HepG2 (cell line): ENCODE measurements around the gene TMTC3. TPM values are rescaled to one million over a fixed set of nuclear protein-coding genes. Genes with fewer than 3 reads are reported as not detected.
A peak's percentile ranks its signal among the peaks of the same experiment; 100 is the strongest.

Experiments
- MAFF ChIP-seq: IDR thresholded peaks from 2 replicates; pipeline ENCODE4 v1.6.1; 2011; ENCODE audit warnings: low read depth, low read length, improper control_type of control experiment
- SOX13 ChIP-seq, 3 experiments: fragments of 450-650 bp in 1 of 3; sonication (generic) in 1 of 3; formaldehyde crosslinking in 1 of 3; IDR thresholded peaks in 2 of 3; conservative IDR thresholded peaks in 1 of 3; 2 replicates each; pipeline versions ENCODE4 v1.5.0 to v1.6.1; 2016 to 2020; ENCODE audit warnings: antibody characterized with exemption in 1 of 3, mild to moderate bottlenecking in 1 of 3, missing compliant biosample characterization in 1 of 3, missing genetic modification reagents in 1 of 3, moderate library complexity in 1 of 3
- SOX6 ChIP-seq, 2 experiments: fragments of 450-650 bp in 1 of 2; sonication (generic) in 1 of 2; formaldehyde crosslinking in 1 of 2; IDR thresholded peaks; 2 replicates each; pipeline versions ENCODE4 v1.4.0 to v1.6.1; 2017 to 2020; ENCODE audit warnings: antibody characterized with exemption in 1 of 2, mild to moderate bottlenecking in 1 of 2, missing genetic modification reagents in 1 of 2
- YY1 ChIP-seq: IDR thresholded peaks from 2 replicates; pipeline ENCODE4 v1.6.1; 2011; ENCODE audit warnings: low read length, low read depth, moderate library complexity, mild to moderate bottlenecking; ENCODE audit not compliant: insufficient read depth, insufficient replicate concordance
- ZNF10 ChIP-seq: sonication (generic); formaldehyde crosslinking; IDR thresholded peaks from 2 replicates; pipeline ENCODE4 v1.4.0; 2020; ENCODE audit warnings: mild to moderate bottlenecking, low read depth, missing genetic modification reagents, borderline replicate concordance
- polyA plus RNA-seq, 8 experiments: library from polyadenylated mRNA; depleted of rRNA in 3 of 8; stranded (reverse) in 7 of 8; unstranded in 1 of 8; fragments of >200 nt; fragmentation: Illumina TruSeq in 4 of 8; extraction: Trizol in 4 of 8; gene quantifications; 2 replicates each; pipeline versions ENCODE4 v1.2.1 to v1.2.3, GENCODE V29; 2011 to 2016; ENCODE audit warnings: low read depth in 4 of 8, missing spikeins in 1 of 8, mixed read lengths in 1 of 8; ENCODE audit not compliant: insufficient read depth in 1 of 8
- total RNA-seq, 5 experiments: library from RNA; depleted of rRNA; stranded (reverse); fragments of >200 nt; fragmentation: Illumina TruSeq; extraction: Trizol; gene quantifications; 2 replicates each; pipeline ENCODE4 v1.2.3, GENCODE V29; 2016; ENCODE audit warnings: low read depth in 1 of 5
- TF ChIP-seq, protein P1 (sequence below): sonication (generic); formaldehyde crosslinking; IDR thresholded peaks from 2 replicates; pipeline ENCODE4 v1.5.1; 2020; ENCODE audit warnings: missing genetic modification reagents, mild to moderate bottlenecking, borderline replicate concordance
- TF ChIP-seq, protein P2 (sequence below): sonication (generic); formaldehyde crosslinking; IDR thresholded peaks from 2 replicates; pipeline ENCODE4 v1.4.0; 2020; ENCODE audit warnings: mild to moderate bottlenecking, missing genetic modification reagents
- TF ChIP-seq, protein P3 (sequence below): sonication (generic); formaldehyde crosslinking; conservative IDR thresholded peaks from 2 replicates; pipeline ENCODE4 v1.4.0; 2020; ENCODE audit warnings: mild to moderate bottlenecking, missing genetic modification reagents, moderate library complexity
- TF ChIP-seq, protein P4 (sequence below): IDR thresholded peaks from 2 replicates; pipeline ENCODE4 v1.6.1; 2016; ENCODE audit warnings: missing compliant biosample characterization, missing genetic modification reagents, borderline replicate concordance

TMTC3 gene
- total and polyA plus RNA-seq, 2 of the 13 experiments (the other 11 are each of a cell fraction or from before 2014, with no cell fraction given) = 6.3 to 22.5 TPM

DNA sequence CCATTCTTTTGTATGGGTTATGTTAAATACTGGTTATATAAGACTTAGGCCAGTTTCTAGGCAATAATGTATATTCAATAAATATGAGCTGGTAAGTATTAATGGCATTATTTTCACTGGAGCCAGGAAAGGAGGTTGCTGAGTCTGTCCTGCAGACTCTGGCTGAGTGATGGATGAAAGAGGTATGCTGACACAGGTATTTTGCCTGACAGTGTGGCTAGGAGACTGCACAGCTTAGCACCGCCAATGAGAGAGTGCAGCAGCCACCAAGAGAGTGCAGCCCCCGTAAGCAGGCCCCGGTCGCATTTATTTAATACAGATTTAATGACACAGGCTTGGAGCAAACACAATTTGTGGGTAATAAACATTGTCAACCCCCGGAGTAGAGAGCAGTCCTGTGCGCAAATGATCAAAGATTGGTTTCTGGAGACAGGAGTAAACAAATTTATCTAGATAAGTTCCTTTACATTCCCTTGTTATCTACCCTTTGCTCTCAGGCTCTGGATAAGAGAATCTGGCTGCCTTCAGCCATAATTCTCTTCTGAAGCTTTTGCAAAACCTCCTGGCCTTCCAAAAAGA is 37.4 kb downstream of the TMTC3 start (continued):
- TF ChIP-seq, protein P1, sequence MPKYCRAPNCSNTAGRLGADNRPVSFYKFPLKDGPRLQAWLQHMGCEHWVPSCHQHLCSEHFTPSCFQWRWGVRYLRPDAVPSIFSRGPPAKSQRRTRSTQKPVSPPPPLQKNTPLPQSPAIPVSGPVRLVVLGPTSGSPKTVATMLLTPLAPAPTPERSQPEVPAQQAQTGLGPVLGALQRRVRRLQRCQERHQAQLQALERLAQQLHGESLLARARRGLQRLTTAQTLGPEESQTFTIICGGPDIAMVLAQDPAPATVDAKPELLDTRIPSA (CRISPR knock-in tag) = no peak
- TF ChIP-seq ZNF10 (no peak), SOX6 (IDR thresholded peaks at IDR 0.05) (no peak), SOX6 (CRISPR knock-in tag; IDR thresholded peaks at IDR 0.05) (peak; percentile 29; the same call in 1 of the 2 replicates), YY1 (no peak), MAFF (peak; percentile 87), SOX13 (IDR thresholded peaks at IDR 0.05) (no peak), SOX13 (CRISPR knock-in tag; conservative IDR thresholded peaks at IDR 0.05 in 1 of 2, IDR thresholded peaks at IDR 0.05 in 1 of 2) (peak in 1 of 2 experiments; percentile 7; a peak in 1 of 4 replicates)
- TF ChIP-seq, protein P2, sequence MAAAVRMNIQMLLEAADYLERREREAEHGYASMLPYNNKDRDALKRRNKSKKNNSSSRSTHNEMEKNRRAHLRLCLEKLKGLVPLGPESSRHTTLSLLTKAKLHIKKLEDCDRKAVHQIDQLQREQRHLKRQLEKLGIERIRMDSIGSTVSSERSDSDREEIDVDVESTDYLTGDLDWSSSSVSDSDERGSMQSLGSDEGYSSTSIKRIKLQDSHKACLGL (CRISPR knock-in tag) = no peak
- TF ChIP-seq, protein P3, sequence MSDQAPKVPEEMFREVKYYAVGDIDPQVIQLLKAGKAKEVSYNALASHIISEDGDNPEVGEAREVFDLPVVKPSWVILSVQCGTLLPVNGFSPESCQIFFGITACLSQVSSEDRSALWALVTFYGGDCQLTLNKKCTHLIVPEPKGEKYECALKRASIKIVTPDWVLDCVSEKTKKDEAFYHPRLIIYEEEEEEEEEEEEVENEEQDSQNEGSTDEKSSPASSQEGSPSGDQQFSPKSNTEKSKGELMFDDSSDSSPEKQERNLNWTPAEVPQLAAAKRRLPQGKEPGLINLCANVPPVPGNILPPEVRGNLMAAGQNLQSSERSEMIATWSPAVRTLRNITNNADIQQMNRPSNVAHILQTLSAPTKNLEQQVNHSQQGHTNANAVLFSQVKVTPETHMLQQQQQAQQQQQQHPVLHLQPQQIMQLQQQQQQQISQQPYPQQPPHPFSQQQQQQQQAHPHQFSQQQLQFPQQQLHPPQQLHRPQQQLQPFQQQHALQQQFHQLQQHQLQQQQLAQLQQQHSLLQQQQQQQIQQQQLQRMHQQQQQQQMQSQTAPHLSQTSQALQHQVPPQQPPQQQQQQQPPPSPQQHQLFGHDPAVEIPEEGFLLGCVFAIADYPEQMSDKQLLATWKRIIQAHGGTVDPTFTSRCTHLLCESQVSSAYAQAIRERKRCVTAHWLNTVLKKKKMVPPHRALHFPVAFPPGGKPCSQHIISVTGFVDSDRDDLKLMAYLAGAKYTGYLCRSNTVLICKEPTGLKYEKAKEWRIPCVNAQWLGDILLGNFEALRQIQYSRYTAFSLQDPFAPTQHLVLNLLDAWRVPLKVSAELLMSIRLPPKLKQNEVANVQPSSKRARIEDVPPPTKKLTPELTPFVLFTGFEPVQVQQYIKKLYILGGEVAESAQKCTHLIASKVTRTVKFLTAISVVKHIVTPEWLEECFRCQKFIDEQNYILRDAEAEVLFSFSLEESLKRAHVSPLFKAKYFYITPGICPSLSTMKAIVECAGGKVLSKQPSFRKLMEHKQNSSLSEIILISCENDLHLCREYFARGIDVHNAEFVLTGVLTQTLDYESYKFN = peak; percentile 62
- TF ChIP-seq, protein P4, sequence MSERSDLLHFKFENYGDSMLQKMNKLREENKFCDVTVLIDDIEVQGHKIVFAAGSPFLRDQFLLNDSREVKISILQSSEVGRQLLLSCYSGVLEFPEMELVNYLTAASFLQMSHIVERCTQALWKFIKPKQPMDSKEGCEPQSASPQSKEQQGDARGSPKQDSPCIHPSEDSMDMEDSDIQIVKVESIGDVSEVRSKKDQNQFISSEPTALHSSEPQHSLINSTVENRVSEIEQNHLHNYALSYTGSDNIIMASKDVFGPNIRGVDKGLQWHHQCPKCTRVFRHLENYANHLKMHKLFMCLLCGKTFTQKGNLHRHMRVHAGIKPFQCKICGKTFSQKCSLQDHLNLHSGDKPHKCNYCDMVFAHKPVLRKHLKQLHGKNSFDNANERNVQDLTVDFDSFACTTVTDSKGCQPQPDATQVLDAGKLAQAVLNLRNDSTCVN (CRISPR knock-in tag) = peak; percentile 98
